Measurements from ENCODE around the gene RHBDD2.
"Not testable (repeated sequence)": the region's sequence is repeated elsewhere in the genome, so short reads cannot be mapped to it uniquely, and the experiment has no call there.

- TF ChIP-seq CTCF (conservative IDR thresholded peaks at IDR 0.05 in 1 of 2, IDR thresholded peaks at IDR 0.05 in 1 of 2; ENCODE audit: low read depth in 1 of 2, low read length in 2 of 2); EZH2 (IDR thresholded peaks at IDR 0.05; ENCODE audit: low read length, missing control alignments): not testable (repeated sequence)
Observed at GRCh38 chr7:75845132-75845531, 33.7 kb upstream of the RHBDD2 start.

All from fibroblast of lung (primary cell).